ENCODE data around the gene MIPOL1. TPM values are rescaled to one million over a fixed set of nuclear protein-coding genes. Genes with fewer than 3 reads are reported as not detected.

MIPOL1 gene
- total and polyA plus RNA-seq, 2 of the 4 experiments (the other 2 are of a cell fraction): 2.7 to 5.9 TPM

GRCh38 chr14:37285220-37285619, 87.5 kb downstream of the MIPOL1 start:
- Histone ChIP-seq H3K9ac (ENCODE audit: low read depth, low read length) (no peak overlapping the region), H3K4me1 (ENCODE audit: control insufficient read depth, insufficient read depth, low read length) (no peaks in the 10 kb centered on the region), H2AK5ac (ENCODE audit: low read depth, low read length) (no peak overlapping the region), H2AK9ac (replicated peaks; ENCODE audit: low read depth, low read length, poor library complexity) (no peak overlapping the region), H4K5ac (ENCODE audit: low read depth, low read length) (no peak overlapping the region), H3K36me3 (ENCODE audit: control insufficient read depth, insufficient read depth, low read length) (no peaks in the 10 kb centered on the region), H3K9me3 (ENCODE audit: control insufficient read depth, insufficient read depth, low read length) (no peaks in the 10 kb centered on the region), H3K18ac (ENCODE audit: low read depth, low read length) (no peak overlapping the region), H3K14ac (replicated peaks; ENCODE audit: low read depth, low read length) (no peak overlapping the region), H2BK15ac (ENCODE audit: low read depth, low read length) (no peak overlapping the region), H4K20me1 (ENCODE audit: insufficient read depth, low read length) (no peaks in the 10 kb centered on the region), H4K91ac (ENCODE audit: insufficient read depth, low read depth, low read length) (no peak overlapping the region), H3K27me3 (ENCODE audit: control insufficient read depth, insufficient read depth, low read length) (no peaks in the 10 kb centered on the region), H3K23ac (ENCODE audit: low read depth, low read length) (no peak overlapping the region), H3K4me2 (ENCODE audit: low read depth, low read length) (no peak overlapping the region), H3K4ac (ENCODE audit: low read depth, low read length) (no peak overlapping the region), H2BK20ac (ENCODE audit: low read depth, low read length) (no peak overlapping the region), H3K9me1 (ENCODE audit: insufficient read depth, low read length) (no peaks in the 10 kb centered on the region), H2AFZ (replicated peaks; ENCODE audit: low read length, poor library complexity) (no peak overlapping the region), H3K4me3 (ENCODE audit: insufficient read depth, low read depth, low read length) (no peak overlapping the region), H4K8ac (ENCODE audit: low read depth in 2 of 2, low read length in 2 of 2) (no peak overlapping the region), H2BK120ac (ENCODE audit: low read depth, low read length) (no peak overlapping the region), H3K79me1 (ENCODE audit: low read depth in 1 of 2, low read length in 2 of 2) (no peaks in the 10 kb centered on the region), H2BK5ac (ENCODE audit: low read depth, low read length, poor library complexity, severe bottlenecking) (no peak overlapping the region), H3K56ac (ENCODE audit: extremely low read depth, insufficient read depth, low read length) (no peak overlapping the region), H3K27ac (ENCODE audit: insufficient read depth, low read length) (no peak overlapping the region)
- ATAC-seq (ENCODE audit: low read depth): no peak
- no peak for TF ChIP-seq MXI1 (IDR thresholded peaks at IDR 0.05; ENCODE audit: borderline replicate concordance, low read depth, low read length)
- no TSS peak for BruUV-seq (replicated peaks)
- ChIA-PET CTCF (no interaction called here), POLR2A (ENCODE audit: unreplicated experiment) (no interaction called here)
- in situ Hi-C loops (cut with MboI; ENCODE audit: low sequenced_read_pairs): no loop called here
- WGBS, 2 experiments (ENCODE audit: extremely low coverage in 2 of 2, insufficient read length in 1 of 2): 100% methylated on average over 2 of the region's 5 CpGs; no CpG with 5 or more reads in 1 of the 2 experiments
- dilution Hi-C loops (cut with HindIII; ENCODE audit: low sequenced_read_pairs, unreplicated experiment): no loop called here
- no peak for DNase-seq
- intact Hi-C loops (cut with micrococcal nuclease): no loop called here
